Ectodermal cell (in vitro differentiated cells): ENCODE results near the gene MYF6.

Source experiments
- H3K27ac ChIP-seq: 2 replicates; pipeline ENCODE4 v1.7.0; 2013; ENCODE audit warnings: mild to moderate bottlenecking, low read depth, low read length; ENCODE audit not compliant: insufficient read depth, poor library complexity, severe bottlenecking
- H3K27me3 ChIP-seq: 2 replicates; pipeline ENCODE4 v1.7.0; 2013; ENCODE audit warnings: mild to moderate bottlenecking, low read length; ENCODE audit not compliant: insufficient read depth, control insufficient read depth, poor library complexity, severe bottlenecking
- H3K36me3 ChIP-seq: one replicate; pipeline ENCODE4 v1.7.0; 2013; ENCODE audit warnings: low read length; ENCODE audit not compliant: control insufficient read depth, insufficient read depth
- H3K4me1 ChIP-seq: one replicate; pipeline ENCODE4 v1.7.0; 2013; ENCODE audit warnings: low read length; ENCODE audit not compliant: control insufficient read depth, insufficient read depth
- H3K4me3 ChIP-seq: 2 replicates; pipeline ENCODE4 v1.7.0; 2013; ENCODE audit warnings: low read depth, low read length, control low read depth; ENCODE audit not compliant: insufficient read depth
- H3K9me3 ChIP-seq: 2 replicates; pipeline ENCODE4 v1.7.0; 2013; ENCODE audit warnings: mild to moderate bottlenecking, low read length, moderate library complexity; ENCODE audit not compliant: control insufficient read depth
- WGBS, 2 experiments: methylation state at CpG; one replicate each; pipeline ENCODE4 v1.1.7; 2013; ENCODE audit warnings: missing lambda C conversion rate in 2 of 2; 5-methylcytosine and 5-hydroxymethylcytosine counted together

MYF6 gene

GRCh38 chr12:80684077-80684495, 23.3 kb upstream of the MYF6 start:
- 14 to 30% methylated on average over 7 of the region's 7 CpGs for WGBS, 2 experiments
- Histone ChIP-seq H3K36me3 (no peaks in the 10 kb centered on the region), H3K9me3 (no peaks in the 10 kb centered on the region), H3K27me3 (no peaks in the 10 kb centered on the region), H3K4me3 (no peak overlapping the region), H3K4me1 (no peaks in the 10 kb centered on the region), H3K27ac (no peak overlapping the region)

GRCh38 chr12:80690090-80690489, 17.3 kb upstream of the MYF6 start:
- Histone ChIP-seq H3K36me3 (no peaks in the 10 kb centered on the region), H3K9me3 (no peaks in the 10 kb centered on the region), H3K27ac (no peak overlapping the region), H3K27me3 (no peaks in the 10 kb centered on the region), H3K4me1 (no peaks in the 10 kb centered on the region), H3K4me3 (no peak overlapping the region)
- WGBS, 2 experiments: no CpG with 5 or more reads among the region's 1 CpG

GRCh38 chr12:80690513-80690912, 16.9 kb upstream of the MYF6 start:
- Histone ChIP-seq H3K9me3 (no peaks in the 10 kb centered on the region), H3K4me3 (no peak overlapping the region), H3K27ac (no peak overlapping the region), H3K4me1 (no peaks in the 10 kb centered on the region), H3K27me3 (no peaks in the 10 kb centered on the region), H3K36me3 (no peaks in the 10 kb centered on the region)
- WGBS, 2 experiments: 100% methylated on average over 1 of the region's 2 CpGs; no CpG with 5 or more reads in 1 of the 2 experiments

GRCh38 chr12:80692114-80692513, 15.3 kb upstream of the MYF6 start:
- Histone ChIP-seq H3K36me3 (no peaks in the 10 kb centered on the region), H3K4me3 (no peak overlapping the region), H3K27me3 (no peaks in the 10 kb centered on the region), H3K9me3 (no peaks in the 10 kb centered on the region), H3K4me1 (no peaks in the 10 kb centered on the region), H3K27ac (no peak overlapping the region)
- WGBS, 2 experiments: 75 to 86% methylated on average over 1 of the region's 1 CpG

- 83 to 90% methylated on average over 1 of the region's 2 CpGs for WGBS, 2 experiments
- no peaks in the 10 kb centered on the region for H3K36me3 ChIP-seq
- H3K27me3 ChIP-seq: no peaks in the 10 kb centered on the region
- no peaks in the 10 kb centered on the region for H3K9me3 ChIP-seq
- H3K4me1 ChIP-seq: no peaks in the 10 kb centered on the region
- H3K4me3 ChIP-seq: no peak overlapping the region
- H3K27ac ChIP-seq: no peak overlapping the region
These were observed 10.1 kb upstream of the MYF6 start for GRCh38 chr12:80697270-80697887.

GRCh38 chr12:80698256-80698655, 9.2 kb upstream of the MYF6 start:
- Histone ChIP-seq H3K36me3 (no peaks in the 10 kb centered on the region), H3K4me3 (no peak overlapping the region), H3K4me1 (no peaks in the 10 kb centered on the region), H3K27me3 (no peaks in the 10 kb centered on the region), H3K9me3 (no peaks in the 10 kb centered on the region), H3K27ac (no peak overlapping the region)
- 91% methylated on average over 7 of the region's 7 CpGs for WGBS, 2 experiments

- Histone ChIP-seq H3K4me3 (no peak overlapping the region), H3K9me3 (no peaks in the 10 kb centered on the region), H3K4me1 (no peaks in the 10 kb centered on the region), H3K36me3 (no peaks in the 10 kb centered on the region), H3K27me3 (no peaks in the 10 kb centered on the region), H3K27ac (no peak overlapping the region)
- WGBS, 2 experiments: 91 to 94% methylated on average over 7 of the region's 7 CpGs
These were observed 8.4 kb upstream of the MYF6 start for GRCh38 chr12:80698847-80699542.

GRCh38 chr12:80700327-80700726, 7.1 kb upstream of the MYF6 start:
- Histone ChIP-seq H3K36me3 (no peaks in the 10 kb centered on the region), H3K27ac (no peak overlapping the region), H3K4me3 (no peak overlapping the region), H3K9me3 (no peaks in the 10 kb centered on the region), H3K27me3 (no peaks in the 10 kb centered on the region), H3K4me1 (no peaks in the 10 kb centered on the region)
- WGBS, 2 experiments: 88 to 93% methylated on average over 2 of the region's 2 CpGs

- WGBS, 2 experiments: 77 to 82% methylated on average over 1 to 2 of the region's 2 CpGs
- no peaks in the 10 kb centered on the region for H3K9me3 ChIP-seq
- no peak overlapping the region for H3K27ac ChIP-seq
- H3K27me3 ChIP-seq: peaks cover 9% of the 10 kb centered on the region
- H3K4me3 ChIP-seq: no peak overlapping the region
- H3K4me1 ChIP-seq: no peaks in the 10 kb centered on the region
- no peaks in the 10 kb centered on the region for H3K36me3 ChIP-seq
These were observed 6.0 kb upstream of the MYF6 start for GRCh38 chr12:80701388-80701787.

- 67 to 68% methylated on average over 11 of the region's 12 CpGs for WGBS, 2 experiments
- Histone ChIP-seq H3K27me3 (peaks cover 26% of the 10 kb centered on the region), H3K36me3 (no peaks in the 10 kb centered on the region), H3K27ac (no peak overlapping the region), H3K9me3 (no peaks in the 10 kb centered on the region), H3K4me3 (no peak overlapping the region), H3K4me1 (no peaks in the 10 kb centered on the region)
These were observed 4.3 kb upstream of the MYF6 start for GRCh38 chr12:80702889-80703805.
